Activated CD4-positive, alpha-beta T cell treated with anti-CD3 and anti-CD28 coated beads, Interleukin-2, amount 50 U/mL, for 16 hours (primary cell): ENCODE data around the gene UBL5.
"Not testable (repeated sequence)": the region's sequence is repeated elsewhere in the genome, so short reads cannot be mapped to it uniquely, and the experiment has no call there.

ENCODE experiments used
- DNase-seq: peaks from one replicate; pipeline ENCODE4 v3.0.0-alpha.2; 2020

Gene UBL5

GRCh38 chr19:9827289-9828238 lies at the start of gene UBL5:
TSS of gene UBL5 (plus strand) at chr19:9827918. CDS start at chr19:9828338, 420 bp downstream.
- peak; percentile 94 for DNase-seq

GRCh38 chr19:9782338-9782737 lies 45.4 kb upstream of the UBL5 start:
- DNase-seq = no peak

- DNase-seq = not testable (repeated sequence)
These were observed 43.6 kb upstream of the UBL5 start for GRCh38 chr19:9784163-9784496.

- peak; percentile 94 for DNase-seq
These were observed 42.1 kb upstream of the UBL5 start for GRCh38 chr19:9785367-9786331.

GRCh38 chr19:9786342-9786741 lies 41.4 kb upstream of the UBL5 start:
- no peak for DNase-seq

- DNase-seq = no peak
These were observed 40.9 kb upstream of the UBL5 start for GRCh38 chr19:9786819-9787218.

- not testable (repeated sequence) for DNase-seq
These were observed 39.1 kb upstream of the UBL5 start for GRCh38 chr19:9788604-9789003.

- no peak for DNase-seq
These were observed 38.7 kb upstream of the UBL5 start for GRCh38 chr19:9789066-9789465.

GRCh38 chr19:9789579-9789978 lies 38.1 kb upstream of the UBL5 start:
- DNase-seq = not testable (repeated sequence)

GRCh38 chr19:9791073-9791367 lies 36.7 kb upstream of the UBL5 start:
- not testable (repeated sequence) for DNase-seq

- DNase-seq = peak; percentile 87
These were observed 36.0 kb upstream of the UBL5 start for GRCh38 chr19:9791552-9792205.

GRCh38 chr19:9792206-9793070 lies 35.3 kb upstream of the UBL5 start:
- DNase-seq = peak; percentile 86

GRCh38 chr19:9793071-9793591 lies 34.6 kb upstream of the UBL5 start:
- peak; percentile 45 for DNase-seq

- peak; percentile 87 for DNase-seq
These were observed 31.5 kb upstream of the UBL5 start for GRCh38 chr19:9796113-9796773.

- no peak for DNase-seq
These were observed 29.8 kb upstream of the UBL5 start for GRCh38 chr19:9797871-9798270.

GRCh38 chr19:9799162-9799561 lies 28.6 kb upstream of the UBL5 start:
- DNase-seq = peak; percentile 24

- no peak for DNase-seq
These were observed 25.7 kb upstream of the UBL5 start for GRCh38 chr19:9801976-9802375.

GRCh38 chr19:9806803-9807202 lies 20.9 kb upstream of the UBL5 start:
- no peak for DNase-seq

- no peak for DNase-seq
These were observed 18.6 kb upstream of the UBL5 start for GRCh38 chr19:9808855-9809824.

- no peak for DNase-seq
These were observed 16.6 kb upstream of the UBL5 start for GRCh38 chr19:9811139-9811538.
